Daoy (cell line): ENCODE data around the gene NOS1AP. TPM values are rescaled to one million over a fixed set of nuclear protein-coding genes. Genes with fewer than 3 reads are reported as not detected.

ENCODE experiments used
- DNase-seq: peaks from one replicate; pipeline ENCODE4 v3.0.0-alpha.2; 2015; ENCODE audit warnings: low read depth
- total RNA-seq: library from RNA; depleted of rRNA; stranded (reverse); fragments of >200 nt; shearing (Covaris generic); gene quantifications from 2 replicates; pipeline ENCODE4 v1.2.3, GENCODE V29; 2014

NOS1AP gene
- total RNA-seq, 1 experiment from 2014 or later = 0.06 TPM

GRCh38 chr1:162137179-162137960, 67.9 kb downstream of the NOS1AP start:
- no peak for DNase-seq

DNA sequence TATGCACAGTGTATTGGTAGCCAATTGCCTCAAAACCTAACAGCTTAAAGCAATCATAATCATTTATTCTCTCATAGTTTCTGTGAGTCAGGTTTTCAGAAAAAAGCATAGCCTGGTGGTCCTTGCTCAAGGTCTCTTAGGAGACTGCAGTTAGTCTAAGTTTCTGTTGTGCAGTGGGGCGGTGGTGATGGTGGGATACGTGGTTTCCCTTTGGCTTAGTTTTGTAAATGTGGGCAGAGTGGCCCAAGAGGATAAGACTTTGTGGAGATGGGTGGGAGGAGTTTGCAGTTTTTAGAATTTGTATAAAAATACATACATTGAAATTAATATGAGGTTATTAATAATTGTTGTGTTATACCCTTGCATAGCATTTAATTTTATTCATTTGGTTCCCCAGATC, 68.6 kb downstream of the NOS1AP start:
- DNase-seq = no peak

DNA sequence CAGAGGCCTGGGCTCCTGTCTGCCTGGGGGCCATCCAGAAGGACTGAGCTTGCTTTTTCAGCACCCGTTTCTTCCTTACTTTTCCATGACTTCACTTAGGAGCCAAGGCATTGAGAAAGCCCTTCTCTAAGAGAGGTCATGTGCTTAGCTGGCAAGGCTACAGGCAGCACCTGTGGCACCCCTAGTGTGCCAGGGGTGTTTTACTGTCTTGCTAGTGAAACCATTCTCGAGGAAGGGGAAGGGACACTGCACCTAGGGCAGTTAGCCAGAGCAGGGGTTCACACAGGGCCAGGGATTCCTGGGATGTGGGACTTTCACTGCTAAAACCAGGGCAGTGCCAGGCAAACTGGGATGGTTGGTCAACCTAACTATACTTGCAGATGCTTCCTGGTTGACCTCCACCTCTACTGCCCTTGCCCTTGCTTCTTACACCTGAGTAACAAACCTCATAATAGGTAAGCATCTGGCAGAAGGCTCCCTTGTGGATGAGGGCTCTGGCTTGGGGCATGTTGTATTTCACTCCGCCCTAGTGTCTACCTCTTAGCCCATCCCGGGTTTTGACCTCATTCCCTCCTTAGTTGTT, 69.2 kb downstream of the NOS1AP start:
- DNase-seq = no peak

DNA sequence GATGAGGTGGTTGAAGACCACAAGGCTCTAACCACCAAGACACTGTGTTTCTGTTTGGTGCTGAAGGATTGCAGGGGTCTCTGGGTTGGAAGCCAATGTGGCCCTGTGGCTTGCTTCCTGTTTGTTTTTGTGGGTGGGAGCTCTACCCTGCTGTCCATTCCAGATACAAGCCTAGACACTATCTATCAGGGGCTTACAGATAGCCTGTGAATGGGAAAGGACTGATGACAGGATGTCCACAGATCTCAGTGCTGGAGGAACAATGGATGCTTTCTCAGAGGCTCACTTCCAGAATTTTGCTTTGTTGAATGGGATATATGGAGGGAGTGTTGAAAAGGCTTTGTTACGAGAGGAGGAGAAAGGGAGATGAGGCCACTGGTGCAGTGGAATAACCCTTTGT, 69.7 kb downstream of the NOS1AP start:
- DNase-seq = no peak

DNA sequence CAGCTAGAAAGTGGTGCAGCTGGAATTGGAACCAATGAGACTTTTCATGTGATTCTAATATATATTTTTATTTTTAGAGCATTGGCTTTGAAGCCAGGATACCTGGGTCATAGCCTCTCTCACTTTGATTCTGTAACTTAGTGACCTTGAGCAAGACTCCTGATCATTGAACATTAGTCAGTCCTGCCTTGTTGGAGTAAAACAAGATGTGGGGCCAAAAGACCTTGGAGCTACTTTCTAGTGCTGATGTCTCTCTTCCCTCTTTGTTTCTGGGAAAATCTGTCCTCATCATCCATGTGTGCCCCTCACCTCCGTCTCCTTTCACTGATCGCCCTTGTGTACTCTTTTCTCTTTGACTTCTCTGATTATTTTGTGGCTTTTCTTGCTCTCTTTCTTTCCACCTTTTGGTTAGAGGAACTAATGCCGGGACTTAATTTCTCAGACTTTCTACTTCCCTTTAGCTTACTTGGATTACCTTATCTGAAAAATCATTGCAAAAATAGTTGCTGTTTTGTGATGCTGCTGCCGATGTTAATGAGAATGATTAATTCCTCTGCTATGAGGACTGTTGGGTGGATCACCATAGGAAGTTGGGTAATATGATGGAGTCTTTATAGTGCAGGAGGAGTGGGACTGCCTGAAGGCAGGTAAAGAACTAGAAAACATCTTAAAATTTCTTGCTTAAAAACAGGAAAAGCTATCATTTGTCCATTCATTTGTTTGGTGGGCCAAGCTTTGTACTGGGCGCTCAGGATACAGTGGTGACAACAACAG, 72.0 kb downstream of the NOS1AP start:
- peak; percentile 28 for DNase-seq

DNA sequence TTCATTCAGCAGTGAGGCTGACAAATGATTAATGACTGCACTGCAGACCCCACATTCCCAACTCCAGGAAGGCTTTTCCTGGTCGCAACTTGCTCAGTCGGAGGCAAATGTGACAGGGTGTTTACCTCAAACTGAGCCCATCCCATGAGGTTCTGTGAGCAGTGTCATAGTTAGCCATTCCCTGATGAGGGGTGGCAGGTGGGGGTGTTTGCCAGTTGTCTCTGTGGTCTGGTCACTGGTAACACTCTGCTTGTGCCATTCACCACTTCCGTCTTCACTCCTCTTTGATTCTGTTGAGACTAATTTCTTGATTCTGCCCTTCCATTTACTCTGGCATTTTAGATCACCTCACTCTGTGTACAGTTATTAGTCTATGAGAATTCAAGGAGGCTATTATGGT, 73.5 kb downstream of the NOS1AP start:
- no peak for DNase-seq

- DNase-seq = no peak
Measured at GRCh38 chr1:162144268-162144667, 74.8 kb downstream of the NOS1AP start.

DNA sequence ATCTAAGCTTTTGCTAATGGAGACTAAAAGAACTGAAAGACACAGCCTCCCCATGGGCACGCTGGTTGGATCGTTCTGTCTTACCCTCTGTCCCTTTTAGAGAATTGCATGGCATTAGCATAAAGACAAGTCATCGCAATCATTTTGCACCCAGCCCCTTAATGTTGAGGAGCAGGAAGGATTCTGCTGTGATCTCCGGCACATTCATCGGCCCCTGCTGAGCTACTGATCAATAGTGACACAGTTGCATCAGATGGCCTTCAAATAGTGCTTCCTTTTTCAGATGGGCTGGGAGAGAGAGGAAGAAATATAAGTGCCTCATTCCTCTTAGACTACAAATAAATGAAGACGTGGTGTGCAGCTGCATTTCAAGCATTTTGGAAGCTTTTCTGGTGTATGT, 75.4 kb downstream of the NOS1AP start:
- no peak for DNase-seq

DNA sequence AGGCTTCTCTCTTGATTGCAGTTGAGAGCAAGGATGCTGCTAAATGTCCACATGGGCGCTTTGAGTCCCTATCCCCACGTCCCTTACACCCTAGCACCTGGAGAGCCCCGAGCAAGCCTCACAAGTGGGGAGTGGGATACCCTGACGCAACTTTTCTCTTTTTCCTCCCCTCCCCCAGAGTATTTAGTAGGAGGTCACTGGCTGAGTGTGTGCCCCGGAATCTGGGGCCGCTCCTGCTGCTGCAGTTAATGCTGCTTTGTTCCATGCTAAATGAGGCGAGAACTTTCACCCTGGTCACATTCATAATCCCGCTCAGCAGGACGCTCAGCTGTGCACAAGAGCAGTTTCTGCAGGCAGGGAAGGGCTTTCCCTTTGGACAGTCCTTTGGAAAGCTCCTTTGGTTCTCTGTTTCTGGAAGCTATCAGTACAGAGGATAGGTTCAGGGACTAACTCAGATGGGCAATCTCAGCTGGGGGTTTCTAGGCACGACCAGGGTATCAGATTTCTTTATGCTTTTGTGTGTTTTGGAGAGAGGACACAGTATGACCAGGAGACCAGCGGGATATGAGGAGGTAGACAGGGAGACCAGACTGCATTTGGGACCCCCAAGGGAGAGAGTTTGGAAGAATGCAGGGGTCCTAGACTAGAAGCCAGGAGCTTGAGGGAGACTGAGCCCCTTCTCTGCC, 75.9 kb downstream of the NOS1AP start:
- peak; percentile 40 for DNase-seq

DNA sequence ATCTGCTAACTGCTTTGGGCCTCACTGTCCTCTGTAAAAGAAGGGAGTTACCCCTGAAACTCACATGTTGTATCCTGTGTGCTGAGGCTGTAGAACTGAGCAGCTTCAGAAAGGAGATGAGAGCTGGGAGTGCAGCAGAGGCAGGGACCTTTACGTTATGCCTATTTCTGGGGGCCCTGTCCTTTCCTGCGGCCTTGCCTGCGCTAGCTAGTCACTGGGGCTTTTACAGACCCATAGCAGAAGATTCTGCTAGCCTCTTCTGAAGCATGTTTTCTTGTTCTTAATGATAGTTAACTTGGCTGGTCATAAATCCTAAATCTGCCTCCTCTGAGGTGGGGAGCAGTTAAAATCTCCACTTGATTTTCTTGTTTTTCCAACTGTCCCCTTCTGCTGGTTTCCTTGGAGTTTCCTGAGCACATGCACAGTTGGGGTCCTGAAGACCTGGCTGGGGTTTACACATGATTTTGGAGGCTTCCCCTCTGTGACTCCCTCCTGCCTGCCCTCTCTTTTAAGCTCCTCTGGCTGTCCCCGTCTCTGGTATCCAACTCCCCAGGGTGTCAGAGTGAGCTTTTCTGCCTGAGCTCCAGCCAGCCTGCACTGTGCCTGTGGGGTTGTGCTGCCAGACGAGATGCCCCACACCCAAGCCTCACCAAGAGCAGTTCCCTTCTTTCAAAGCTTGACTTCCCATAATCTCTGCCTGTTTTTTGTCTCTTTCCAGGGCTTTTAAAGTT, 76.6 kb downstream of the NOS1AP start:
- DNase-seq = no peak

GRCh38 chr1:162147760-162148159, 78.3 kb downstream of the NOS1AP start:
- DNase-seq = no peak

DNA sequence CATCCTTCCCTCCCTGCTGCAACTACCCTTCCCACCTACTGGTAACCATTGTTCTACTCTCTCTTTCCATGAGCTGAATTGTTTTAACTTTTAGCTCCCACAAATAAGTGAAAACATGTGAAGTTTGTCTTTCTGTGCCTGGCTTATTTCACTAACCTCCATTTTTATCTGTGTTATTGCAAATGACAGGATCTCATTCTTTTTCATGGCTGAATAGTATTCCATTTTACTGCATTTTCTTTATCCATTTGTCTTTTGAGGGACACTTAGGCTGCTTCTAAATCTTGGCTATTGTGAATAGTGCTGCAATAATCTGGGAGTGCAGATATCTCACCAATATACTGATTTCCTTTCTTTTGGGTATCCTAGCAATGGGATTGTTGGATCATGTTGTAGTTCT, 80.6 kb downstream of the NOS1AP start:
- no peak for DNase-seq

- DNase-seq = no peak
Measured at GRCh38 chr1:162151900-162152829, 82.7 kb downstream of the NOS1AP start.

GRCh38 chr1:162153374-162153773, 83.9 kb downstream of the NOS1AP start:
- DNase-seq = no peak

- no peak for DNase-seq
Measured at GRCh38 chr1:162157469-162157868, 88.0 kb downstream of the NOS1AP start.

DNA sequence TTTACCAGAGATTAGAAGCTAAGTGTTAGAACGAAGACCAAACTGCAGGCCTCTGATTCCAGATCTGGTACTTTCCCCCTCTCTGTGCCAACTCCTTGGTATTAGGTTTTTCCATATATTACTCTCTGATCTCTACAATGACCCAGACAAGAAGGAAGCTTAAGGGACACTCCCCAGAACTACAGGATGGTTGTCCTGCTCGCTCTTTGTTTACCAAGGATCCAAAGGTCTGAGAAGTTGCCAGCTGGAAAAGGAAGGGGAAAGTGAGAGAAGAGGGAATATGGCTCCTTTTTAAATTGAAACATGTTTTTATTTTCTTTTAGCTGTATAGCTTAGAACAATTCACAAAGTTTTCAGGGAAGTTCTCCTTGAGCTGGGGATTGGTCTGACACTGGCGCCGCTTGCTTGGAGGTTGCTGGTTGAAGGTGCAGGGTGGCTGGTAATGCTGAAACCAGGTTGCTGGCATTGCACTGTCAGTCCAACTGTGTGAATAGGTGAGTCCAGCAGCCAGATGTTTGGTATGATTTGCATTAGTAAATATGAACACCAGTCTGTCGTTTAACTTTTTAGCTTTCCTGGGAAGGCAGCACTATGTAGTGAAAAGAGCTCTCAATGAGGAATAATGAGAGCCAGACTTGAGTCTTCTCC, 89.3 kb downstream of the NOS1AP start:
- no peak for DNase-seq

GRCh38 chr1:162159515-162159914, 90.0 kb downstream of the NOS1AP start:
- no peak for DNase-seq

- no peak for DNase-seq
Measured at GRCh38 chr1:162161916-162162550, 92.5 kb downstream of the NOS1AP start.

- DNase-seq = no peak
Measured at GRCh38 chr1:162165528-162165927, 96.0 kb downstream of the NOS1AP start.
